H54 (cell line): Measurements from ENCODE around the gene STK11IP.

Experiments used
- DNase-seq: peaks from one replicate; pipeline ENCODE4 v3.0.0; 2011; ENCODE audit warnings: low spot score, mixed read lengths; ENCODE audit not compliant: insufficient read length
- FAIRE-seq: peaks from 3 replicates; lab custom pipeline; 2011; peaks lifted over from hg19 to GRCh38; lab: Jason Lieb, UNC
- POLR2A ChIP-seq: IDR thresholded peaks from 2 replicates; pipeline ENCODE4 v1.6.1; 2011; ENCODE audit warnings: low read depth, mild to moderate bottlenecking, low read length

Gene STK11IP

DNA sequence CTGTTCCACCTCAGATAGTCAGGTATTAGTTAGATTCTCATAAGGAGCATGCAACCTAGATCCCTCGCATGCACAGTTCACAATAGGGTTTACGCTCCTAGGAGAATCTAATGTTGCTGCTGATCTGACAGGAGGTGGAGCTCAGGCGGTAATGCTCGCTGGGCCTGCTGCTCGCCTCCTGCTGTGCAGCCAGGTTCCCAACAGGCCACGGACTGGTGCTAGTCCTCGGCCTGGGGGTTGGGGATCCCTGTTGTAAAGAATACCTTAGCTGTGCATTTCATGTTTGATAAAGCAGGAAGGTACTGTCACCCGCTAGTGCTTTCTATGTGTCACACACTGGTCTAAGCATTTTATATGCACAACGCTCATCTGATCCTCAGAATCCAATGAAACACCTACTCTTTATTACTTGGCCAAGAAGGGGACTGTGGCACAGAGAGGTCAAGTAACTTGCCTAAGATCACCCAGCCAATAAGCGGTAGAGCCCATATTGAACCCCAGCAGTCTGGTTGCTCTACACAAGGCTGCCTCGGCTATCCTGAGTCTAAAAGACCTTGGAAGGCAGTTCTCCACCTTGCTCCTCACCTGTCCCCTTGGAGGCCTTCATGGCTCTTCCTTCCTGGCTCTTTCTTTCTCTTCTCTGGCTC lies 65.6 kb downstream of the STK11IP start:
- DNase-seq (no peak), FAIRE-seq (no peak)
- TF ChIP-seq POLR2A: no peak

DNA sequence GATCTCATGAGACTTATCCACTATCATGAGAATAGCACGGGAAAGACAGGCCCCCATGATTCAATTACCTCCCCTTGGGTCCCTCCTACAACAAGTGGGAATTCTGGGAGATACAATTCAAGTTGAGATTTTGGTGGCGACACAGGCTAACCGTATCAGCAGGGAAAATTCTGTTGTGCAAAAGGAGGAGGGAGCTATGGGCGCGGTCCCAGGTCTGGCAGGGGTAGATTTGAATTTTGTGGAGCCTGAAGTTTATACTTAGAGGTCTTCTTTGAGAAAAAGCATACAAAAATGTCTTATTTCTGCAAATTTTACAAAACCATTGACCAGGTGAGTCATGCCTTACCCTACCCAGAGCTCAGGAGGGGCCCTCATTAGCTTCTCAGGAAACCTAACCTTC lies 66.4 kb downstream of the STK11IP start:
- no peak for DNase-seq
- FAIRE-seq: no peak
- no peak for TF ChIP-seq POLR2A

DNA sequence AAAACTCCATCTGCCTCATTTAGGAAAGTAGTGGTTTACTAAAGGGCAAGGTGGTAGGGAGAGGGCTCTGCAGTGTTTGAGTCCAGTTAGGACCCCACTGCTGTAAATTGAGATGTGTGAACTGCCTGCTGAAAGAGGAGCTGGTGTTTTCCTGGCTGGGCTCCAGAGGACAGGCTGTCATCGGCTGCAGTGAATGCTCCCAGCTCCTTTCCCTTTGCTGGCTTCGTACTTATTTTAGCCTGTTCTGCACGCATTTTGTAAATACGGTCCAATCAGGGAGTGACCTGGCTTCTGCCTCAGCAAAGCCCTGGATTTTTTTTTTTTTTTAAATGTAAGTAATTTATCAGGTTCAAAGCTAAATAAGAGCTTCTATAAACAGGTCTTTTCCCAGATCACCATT lies 67.3 kb downstream of the STK11IP start:
- FAIRE-seq (no peak), DNase-seq (no peak)
- TF ChIP-seq POLR2A: no peak

DNA sequence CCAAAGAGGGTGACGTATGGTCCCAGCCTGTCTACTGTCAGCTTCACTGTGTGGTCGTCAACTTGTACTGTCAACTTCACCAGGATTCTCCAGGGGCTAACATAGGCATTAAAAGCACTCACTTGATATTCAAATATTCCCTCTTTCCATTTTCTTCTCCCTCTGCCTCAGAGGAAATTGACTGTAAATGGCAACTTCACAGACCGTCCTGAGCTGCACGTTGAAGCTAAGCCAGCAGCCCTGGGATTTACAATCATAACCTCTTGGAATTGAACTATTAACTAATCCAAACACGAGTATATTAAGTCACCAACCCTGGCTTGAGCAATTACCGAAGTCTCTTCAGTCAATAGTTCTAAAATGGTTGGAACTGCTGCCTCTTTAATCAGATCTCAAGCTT lies 68.3 kb downstream of the STK11IP start:
- no peak for DNase-seq
- TF ChIP-seq POLR2A: no peak
- FAIRE-seq: no peak
